ENCODE data around the gene BID.

DNA sequence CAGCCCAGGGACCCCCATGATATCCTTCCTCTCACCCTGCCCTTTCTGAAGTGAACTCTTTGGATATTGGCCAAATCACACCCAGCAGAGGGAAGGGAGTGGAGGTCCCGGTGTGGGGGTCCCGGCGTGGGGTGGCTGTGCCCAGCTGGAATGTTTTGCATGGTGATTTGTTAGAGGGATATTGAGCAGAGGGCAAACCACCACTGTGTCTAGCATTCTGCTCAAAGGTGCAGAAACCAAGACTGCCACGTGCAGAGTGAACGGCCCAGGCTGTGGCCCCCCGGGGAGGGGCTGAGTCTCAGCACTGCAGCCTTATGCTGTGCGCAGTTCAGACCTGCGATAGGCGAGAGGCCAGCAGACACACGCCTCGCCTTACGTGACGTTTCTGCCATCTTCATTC, 7.9 kb upstream of the BID start:
- TF ChIP-seq RARB (CRISPR knock-in tag; IDR thresholded peaks at IDR 0.05) (no peak), ZFP30 (CRISPR knock-in tag; IDR thresholded peaks at IDR 0.05) (no peak), ZFP3 (CRISPR knock-in tag; IDR thresholded peaks at IDR 0.05) (no peak), ZNF70 (CRISPR knock-in tag; IDR thresholded peaks at IDR 0.05) (no peak), ZC3H10 (CRISPR knock-in tag; IDR thresholded peaks at IDR 0.05) (no peak), ARNTL (CRISPR knock-in tag; IDR thresholded peaks at IDR 0.05; ENCODE audit: borderline replicate concordance, low read depth) (no peak), PPARA (CRISPR knock-in tag; IDR thresholded peaks at IDR 0.05; ENCODE audit: borderline replicate concordance) (no peak), ZNF8 (CRISPR knock-in tag; IDR thresholded peaks at IDR 0.05) (no peak), GLIS3 (CRISPR knock-in tag; IDR thresholded peaks at IDR 0.05) (no peak), BACH2 (CRISPR knock-in tag; IDR thresholded peaks at IDR 0.05; ENCODE audit: borderline replicate concordance) (no peak)
- TF ChIP-seq, protein P1, sequence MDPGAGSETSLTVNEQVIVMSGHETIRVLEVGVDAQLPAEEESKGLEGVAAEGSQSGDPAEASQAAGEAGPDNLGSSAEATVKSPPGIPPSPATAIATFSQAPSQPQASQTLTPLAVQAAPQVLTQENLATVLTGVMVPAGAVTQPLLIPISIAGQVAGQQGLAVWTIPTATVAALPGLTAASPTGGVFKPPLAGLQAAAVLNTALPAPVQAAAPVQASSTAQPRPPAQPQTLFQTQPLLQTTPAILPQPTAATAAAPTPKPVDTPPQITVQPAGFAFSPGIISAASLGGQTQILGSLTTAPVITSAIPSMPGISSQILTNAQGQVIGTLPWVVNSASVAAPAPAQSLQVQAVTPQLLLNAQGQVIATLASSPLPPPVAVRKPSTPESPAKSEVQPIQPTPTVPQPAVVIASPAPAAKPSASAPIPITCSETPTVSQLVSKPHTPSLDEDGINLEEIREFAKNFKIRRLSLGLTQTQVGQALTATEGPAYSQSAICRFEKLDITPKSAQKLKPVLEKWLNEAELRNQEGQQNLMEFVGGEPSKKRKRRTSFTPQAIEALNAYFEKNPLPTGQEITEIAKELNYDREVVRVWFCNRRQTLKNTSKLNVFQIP (CRISPR knock-in tag; IDR thresholded peaks at IDR 0.05; ENCODE audit: borderline replicate concordance, low read depth): no peak
- TF ChIP-seq, protein P2, sequence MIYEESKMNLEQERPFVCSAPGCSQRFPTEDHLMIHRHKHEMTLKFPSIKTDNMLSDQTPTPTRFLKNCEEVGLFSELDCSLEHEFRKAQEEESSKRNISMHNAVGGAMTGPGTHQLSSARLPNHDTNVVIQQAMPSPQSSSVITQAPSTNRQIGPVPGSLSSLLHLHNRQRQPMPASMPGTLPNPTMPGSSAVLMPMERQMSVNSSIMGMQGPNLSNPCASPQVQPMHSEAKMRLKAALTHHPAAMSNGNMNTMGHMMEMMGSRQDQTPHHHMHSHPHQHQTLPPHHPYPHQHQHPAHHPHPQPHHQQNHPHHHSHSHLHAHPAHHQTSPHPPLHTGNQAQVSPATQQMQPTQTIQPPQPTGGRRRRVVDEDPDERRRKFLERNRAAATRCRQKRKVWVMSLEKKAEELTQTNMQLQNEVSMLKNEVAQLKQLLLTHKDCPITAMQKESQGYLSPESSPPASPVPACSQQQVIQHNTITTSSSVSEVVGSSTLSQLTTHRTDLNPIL (CRISPR knock-in tag; IDR thresholded peaks at IDR 0.05; ENCODE audit: low read depth): no peak

Measured in SK-N-SH treated with all-trans-retinoic acid at 6 μM for 48 hours (cell line).